ENCODE measurements around the gene NADK. TPM values are rescaled to one million over a fixed set of nuclear protein-coding genes. Genes with fewer than 3 reads are reported as not detected.

NADK gene
- total and polyA plus RNA-seq, 2 of the 13 experiments (the other 11 are each of a cell fraction or from before 2014, with no cell fraction given): 56.6 to 60.1 TPM

DNA sequence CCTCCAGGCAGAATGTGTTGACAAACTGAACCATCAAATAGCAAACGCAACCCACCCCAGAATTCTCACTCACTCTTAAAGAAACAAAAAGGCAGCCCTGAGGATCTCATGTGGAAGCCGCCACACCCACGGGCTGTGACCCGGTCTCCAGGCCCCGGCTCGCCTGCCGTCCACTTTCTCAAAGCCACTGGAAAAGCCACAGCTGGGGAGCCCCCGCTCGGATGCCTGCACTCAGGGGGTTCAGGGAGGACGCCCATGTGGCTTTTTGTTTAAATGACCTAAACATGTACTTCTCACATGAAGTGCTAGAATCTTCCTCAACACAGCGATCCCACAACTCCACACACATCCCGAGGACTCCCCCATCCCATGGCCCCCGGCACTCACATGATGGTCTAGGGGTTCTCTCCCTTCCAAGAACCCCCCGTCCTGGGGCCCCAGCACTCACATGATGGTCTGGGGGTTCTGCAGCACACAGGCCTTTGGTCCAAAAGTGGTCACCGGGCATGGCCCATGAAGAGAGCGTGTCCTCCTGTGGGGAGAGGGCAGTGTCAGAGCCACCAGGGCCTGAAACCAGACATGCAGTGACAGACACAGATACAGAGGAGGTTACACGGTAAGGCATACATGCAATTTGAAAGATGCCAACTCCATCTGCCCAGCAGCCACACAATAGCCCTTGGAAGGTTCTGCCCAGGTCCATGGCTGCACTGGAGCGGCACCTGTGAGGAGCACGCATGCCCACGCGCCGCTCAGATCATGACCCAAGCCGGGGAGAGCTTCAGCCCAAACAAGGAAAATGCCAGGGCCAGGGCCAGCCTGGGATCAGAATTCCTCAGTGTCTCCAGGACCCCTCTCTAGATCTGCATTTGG is 16.5 kb downstream of the NADK start (continued):
- TF ChIP-seq, protein P1, sequence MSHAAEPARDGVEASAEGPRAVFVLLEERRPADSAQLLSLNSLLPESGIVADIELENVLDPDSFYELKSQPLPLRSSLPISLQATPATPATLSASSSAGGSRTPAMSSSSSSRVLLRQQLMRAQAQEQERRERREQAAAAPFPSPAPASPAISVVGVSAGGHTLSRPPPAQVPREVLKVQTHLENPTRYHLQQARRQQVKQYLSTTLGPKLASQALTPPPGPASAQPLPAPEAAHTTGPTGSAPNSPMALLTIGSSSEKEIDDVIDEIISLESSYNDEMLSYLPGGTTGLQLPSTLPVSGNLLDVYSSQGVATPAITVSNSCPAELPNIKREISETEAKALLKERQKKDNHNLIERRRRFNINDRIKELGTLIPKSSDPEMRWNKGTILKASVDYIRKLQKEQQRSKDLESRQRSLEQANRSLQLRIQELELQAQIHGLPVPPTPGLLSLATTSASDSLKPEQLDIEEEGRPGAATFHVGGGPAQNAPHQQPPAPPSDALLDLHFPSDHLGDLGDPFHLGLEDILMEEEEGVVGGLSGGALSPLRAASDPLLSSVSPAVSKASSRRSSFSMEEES (CRISPR knock-in tag; IDR thresholded peaks at IDR 0.05): no peak
- TF ChIP-seq ZNF354B (CRISPR knock-in tag; IDR thresholded peaks at IDR 0.05) (no peak), SUZ12 (IDR thresholded peaks at IDR 0.05; ENCODE audit: low read depth, low read length) (no peak), MBNL3 (CRISPR knock-in tag; conservative IDR thresholded peaks at IDR 0.05) (no peak), MXD4 (CRISPR knock-in tag; IDR thresholded peaks at IDR 0.05) (no peak)

DNA sequence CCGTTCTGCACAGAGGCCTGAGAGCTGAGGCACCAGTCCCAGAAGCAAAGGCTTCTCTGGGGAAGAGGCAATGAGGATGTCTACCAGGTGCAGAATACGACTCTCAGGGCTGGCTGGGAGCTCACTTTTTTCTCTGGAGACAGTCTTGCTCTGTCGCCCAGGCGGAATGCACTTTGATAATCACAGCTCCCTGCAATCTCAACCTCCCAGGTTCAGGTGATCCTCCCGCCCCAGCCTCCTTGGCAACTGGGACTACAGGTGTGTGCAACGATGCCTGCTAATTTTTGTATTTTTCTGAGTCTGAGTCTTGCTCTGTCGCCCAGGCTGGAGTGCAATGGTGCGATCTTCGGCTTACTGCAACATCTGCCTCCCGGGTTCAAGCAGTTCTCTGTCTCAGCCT is 17.6 kb downstream of the NADK start:
- no TSS peak for BruUV-seq (replicated peaks)
- DNase-seq (ENCODE audit: low spot score) (no peak), ATAC-seq (no peak), FAIRE-seq (no peak)
- peaks cover 3% of the 10 kb centered on the region for H3K79me2 ChIP-seq (ENCODE audit: insufficient read depth, low read length)
- ChIA-PET CTCF (ENCODE audit: low intra/inter-chr PET ratio, low total read pairs) (no interaction called here), POLR2A (no interaction called here)
- no peak overlapping the region for H3K27ac ChIP-seq (ENCODE audit: extremely low read length, insufficient read depth, low read length)
- in situ Hi-C loops (cut with HindIII; ENCODE audit: extremely low pct_ligation_motif_present, low pct_unique_long_range_greater_than_20kb): no loop called here
- no peak overlapping the region for H2AFZ ChIP-seq (ENCODE audit: low read length)
- peaks cover 21% of the 10 kb centered on the region for H3K4me1 ChIP-seq (ENCODE audit: insufficient read depth, low read length)
- no peaks in the 10 kb centered on the region for H4K20me1 ChIP-seq (ENCODE audit: insufficient read depth, low read length)
- WGBS (ENCODE audit: low lambda C conversion rate): 97% methylated on average over 10 of the region's 10 CpGs
- H3K27me3 ChIP-seq (ENCODE audit: control insufficient read depth in 1 of 2, insufficient read depth in 2 of 2, low read length in 2 of 2): no peaks in the 10 kb centered on the region
- no peak overlapping the region for H3K4me3 ChIP-seq (replicated peaks in 1 of 3; ENCODE audit: insufficient read depth in 1 of 3, low read depth in 2 of 3, low read length in 3 of 3)
- no peak overlapping the region for H3K4me2 ChIP-seq (ENCODE audit: low read depth, low read length)
- intact Hi-C loops (cut with micrococcal nuclease; ENCODE audit: unreplicated experiment): no loop called here
- H3K36me3 ChIP-seq (replicated peaks in 1 of 2; ENCODE audit: control insufficient read depth in 1 of 2, insufficient read depth in 2 of 2, low read length in 2 of 2): peaks cover 41 to 79% of the 10 kb centered on the region in 2 experiments
- H3K9me3 ChIP-seq (ENCODE audit: low read length): no peaks in the 10 kb centered on the region
- no peak for TF ChIP-seq NRL (CRISPR knock-in tag; IDR thresholded peaks at IDR 0.05; ENCODE audit: borderline replicate concordance)
- TF ChIP-seq ZNF614 (CRISPR knock-in tag; IDR thresholded peaks at IDR 0.05; ENCODE audit: borderline replicate concordance): no peak
- TF ChIP-seq, protein P2, sequence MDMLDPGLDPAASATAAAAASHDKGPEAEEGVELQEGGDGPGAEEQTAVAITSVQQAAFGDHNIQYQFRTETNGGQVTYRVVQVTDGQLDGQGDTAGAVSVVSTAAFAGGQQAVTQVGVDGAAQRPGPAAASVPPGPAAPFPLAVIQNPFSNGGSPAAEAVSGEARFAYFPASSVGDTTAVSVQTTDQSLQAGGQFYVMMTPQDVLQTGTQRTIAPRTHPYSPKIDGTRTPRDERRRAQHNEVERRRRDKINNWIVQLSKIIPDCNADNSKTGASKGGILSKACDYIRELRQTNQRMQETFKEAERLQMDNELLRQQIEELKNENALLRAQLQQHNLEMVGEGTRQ (IDR thresholded peaks at IDR 0.05; ENCODE audit: low read depth, low read length): no peak
- TF ChIP-seq, protein P2 (CRISPR knock-in tag; IDR thresholded peaks at IDR 0.05; ENCODE audit: borderline replicate concordance): no peak
- TF ChIP-seq, protein P3, sequence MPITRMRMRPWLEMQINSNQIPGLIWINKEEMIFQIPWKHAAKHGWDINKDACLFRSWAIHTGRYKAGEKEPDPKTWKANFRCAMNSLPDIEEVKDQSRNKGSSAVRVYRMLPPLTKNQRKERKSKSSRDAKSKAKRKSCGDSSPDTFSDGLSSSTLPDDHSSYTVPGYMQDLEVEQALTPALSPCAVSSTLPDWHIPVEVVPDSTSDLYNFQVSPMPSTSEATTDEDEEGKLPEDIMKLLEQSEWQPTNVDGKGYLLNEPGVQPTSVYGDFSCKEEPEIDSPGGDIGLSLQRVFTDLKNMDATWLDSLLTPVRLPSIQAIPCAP (CRISPR knock-in tag; IDR thresholded peaks at IDR 0.05; ENCODE audit: low read depth): no peak
- no peak for TF ChIP-seq HDAC2 (CRISPR knock-in tag; IDR thresholded peaks at IDR 0.05)
- TF ChIP-seq FOXM1 (CRISPR knock-in tag; IDR thresholded peaks at IDR 0.05): no peak
- TF ChIP-seq CBX2 (IDR thresholded peaks at IDR 0.05; ENCODE audit: low read depth, low read length): no peak
- TF ChIP-seq CBX2 (CRISPR knock-in tag; IDR thresholded peaks at IDR 0.05; ENCODE audit: low read depth): no peak
- H3K9ac ChIP-seq (ENCODE audit: insufficient read depth, low read depth, low read length): no peak overlapping the region

Data from HepG2 (cell line).